ENCODE measurements around the gene FHDC1.

- TF ChIP-seq FOXM1 (IDR thresholded peaks at IDR 0.05; ENCODE audit: borderline replicate concordance, low read depth) (no peak), TAF1 (IDR thresholded peaks at IDR 0.05; ENCODE audit: low read depth) (no peak), YY1 (IDR thresholded peaks at IDR 0.05; ENCODE audit: low read depth) (no peak), EP300 (IDR thresholded peaks at IDR 0.05; ENCODE audit: borderline replicate concordance) (no peak), MAX (IDR thresholded peaks at IDR 0.05) (no peak), EGR1 (IDR thresholded peaks at IDR 0.05) (no peak), CREB1 (IDR thresholded peaks at IDR 0.05; ENCODE audit: low read depth) (no peak), RAD21 (IDR thresholded peaks at IDR 0.05; ENCODE audit: low read depth) (no peak), REST (IDR thresholded peaks at IDR 0.05; ENCODE audit: low read depth) (no peak), TEAD4 (IDR thresholded peaks at IDR 0.05) (no peak), TCF12 (IDR thresholded peaks at IDR 0.05; ENCODE audit: low read depth) (no peak)
These were observed 45.7 kb downstream of the FHDC1 start for GRCh38 chr4:152981842-152982241.

All from Ishikawa (cell line).